Activated naive CD4-positive, alpha-beta T cell treated with anti-CD3 and anti-CD28 coated beads for 36 hours (primary cell): ENCODE data around the gene SNX9. TPM values are rescaled to one million over a fixed set of nuclear protein-coding genes. Genes with fewer than 3 reads are reported as not detected.

Experiments
- CTCF ChIA-PET: fragments of 350-600 bp; sonication (Branson Sonifier 250); formaldehyde crosslinking; loops from one replicate; lab custom pipeline; 2021; ENCODE audit warnings: antibody characterized with exemption; lab: Charles Lee
- DNase-seq: peaks from one replicate; pipeline ENCODE4 v3.0.0-alpha.2; 2020
- H3K27ac Mint-ChIP-seq: one replicate; pipeline ENCODE4 v1.8.0; 2021; ENCODE audit warnings: mild to moderate bottlenecking, mixed read lengths
- H3K27me3 Mint-ChIP-seq: one replicate; pipeline ENCODE4 v1.8.0; 2021; ENCODE audit warnings: low read depth, mixed read lengths
- H3K36me3 Mint-ChIP-seq: one replicate; pipeline ENCODE4 v1.8.0; 2021; ENCODE audit warnings: low read depth, mixed read lengths
- H3K4me1 Mint-ChIP-seq: one replicate; pipeline ENCODE4 v1.8.0; 2021; ENCODE audit warnings: low read depth, mixed read lengths
- H3K4me3 Mint-ChIP-seq: one replicate; pipeline ENCODE4 v1.8.0; 2021; ENCODE audit warnings: mild to moderate bottlenecking, moderate library complexity, mixed read lengths
- H3K9me3 Mint-ChIP-seq: one replicate; pipeline ENCODE4 v1.8.0; 2021; ENCODE audit warnings: mixed read lengths
- intact Hi-C: fragments of 100-400 bp; cut with micrococcal nuclease; formaldehyde crosslinking; loops from one replicate; pipeline ENCODE4 v1.15.1; 2023
- total RNA-seq, 2 experiments: library from RNA; stranded (reverse); gene quantifications; one replicate each; pipeline ENCODE4 v1.2.3, GENCODE V29; 2021

The SNX9 gene
- total RNA-seq, 2 experiments from 2014 or later: 34.3 to 34.6 TPM

DNA sequence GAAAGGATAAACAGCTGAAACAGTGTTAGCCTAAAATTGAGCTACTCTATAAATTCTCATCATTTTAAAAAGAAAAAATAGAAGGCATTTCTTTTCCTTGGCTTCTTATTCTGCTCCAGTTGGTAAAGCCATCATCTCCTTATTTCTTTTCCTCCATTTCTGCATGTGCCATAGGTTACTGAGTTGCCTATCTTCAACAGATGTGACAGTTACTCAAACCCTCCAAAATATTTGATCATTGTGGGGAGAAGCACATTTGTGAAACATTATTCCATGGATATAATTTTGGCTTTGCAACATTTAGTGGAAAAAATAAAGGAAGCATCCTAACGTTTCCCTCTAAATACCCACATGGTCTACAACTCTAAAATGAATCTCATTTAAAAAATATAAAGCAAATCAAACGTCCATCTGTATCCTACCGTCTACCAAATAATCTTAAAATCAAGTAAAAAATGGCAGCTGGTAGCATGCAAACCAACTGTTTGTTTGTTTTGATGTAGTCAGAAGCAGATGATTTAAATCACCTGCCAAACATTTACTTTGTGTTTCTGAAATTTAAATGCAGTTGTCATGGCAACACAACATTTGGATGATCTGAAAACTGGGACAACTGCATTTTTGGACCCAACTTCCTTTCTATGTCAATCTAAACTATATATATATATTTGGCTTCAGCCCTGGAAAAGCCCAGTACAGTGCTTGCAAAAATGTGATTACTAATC is 16.8 kb upstream of the SNX9 start:
- H3K4me3 Mint-ChIP-seq: no peak overlapping the region
- intact Hi-C loops: no loop called here

DNA sequence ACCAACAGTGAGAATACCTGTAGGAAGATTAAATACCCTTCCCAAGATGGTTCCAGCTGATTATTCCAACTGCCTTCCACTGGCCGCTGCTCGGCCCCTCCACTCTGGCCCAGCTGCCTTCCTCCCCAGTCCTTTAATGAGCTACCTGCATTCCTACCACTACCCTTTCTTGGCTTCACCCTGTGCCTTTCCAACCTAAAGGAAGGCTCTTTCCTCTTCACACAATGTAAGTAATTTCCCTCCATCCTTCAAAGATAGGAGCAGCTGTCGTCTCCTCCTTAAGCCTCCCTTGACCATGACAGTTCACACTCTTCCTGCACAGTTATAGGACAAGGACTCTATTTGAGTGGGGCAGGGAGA is 16.2 kb upstream of the SNX9 start:
- CTCF ChIA-PET: interaction anchor here (0.6 to 2.7 kb wide), 2 partner anchors 27 to 67 kb away, joined by 6 to 11 read pairs; no protein-coding TSS in a partner anchor
- Mint-ChIP-seq H3K27me3 (no peaks in the 10 kb centered on the region), H3K4me3 (no peak overlapping the region), H3K9me3 (peaks cover 13% of the 10 kb centered on the region), H3K36me3 (peaks cover 2% of the 10 kb centered on the region), H3K4me1 (peaks cover 32% of the 10 kb centered on the region), H3K27ac (peak overlapping the region; percentile 10)
- DNase-seq: no peak
- intact Hi-C loops: no loop called here

More for the DNA sequence above, 16.8 kb upstream of the SNX9 start:
- Mint-ChIP-seq H3K36me3 (peaks cover 2% of the 10 kb centered on the region), H3K27ac (no peak overlapping the region), H3K27me3 (no peaks in the 10 kb centered on the region), H3K9me3 (peaks cover 13% of the 10 kb centered on the region), H3K4me1 (peaks cover 36% of the 10 kb centered on the region)
- DNase-seq: no peak
- CTCF ChIA-PET: interaction anchor here (1.6 kb wide), 1 partner anchor 50 kb away, joined by 9 read pairs; no protein-coding TSS in a partner anchor

DNA sequence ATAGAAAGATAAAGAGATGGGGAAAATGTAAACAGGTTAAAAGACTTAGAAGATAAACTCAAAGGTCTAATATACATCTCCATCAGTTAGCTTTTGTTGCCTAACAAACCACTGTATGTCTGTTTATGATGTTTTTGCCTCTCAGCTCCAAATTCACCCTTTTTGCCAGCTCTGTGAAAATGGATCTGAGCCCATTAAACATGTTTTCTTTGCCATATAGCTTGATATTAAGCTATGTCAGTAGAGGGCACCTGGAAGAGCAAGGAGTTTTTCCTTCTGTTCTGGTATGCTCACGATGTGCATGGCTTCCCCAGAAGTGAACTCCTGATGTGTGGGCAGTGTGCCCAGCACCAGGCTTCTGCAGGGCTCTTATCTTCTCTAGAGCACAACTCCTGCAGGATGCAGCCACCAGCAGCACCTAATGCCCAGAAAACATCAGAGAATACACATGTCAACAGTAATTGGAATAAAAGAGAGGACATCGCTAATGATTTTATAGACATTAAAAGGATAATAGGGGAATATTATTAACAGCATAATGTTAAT is 14.6 kb upstream of the SNX9 start:
- intact Hi-C loops: no loop called here
- Mint-ChIP-seq H3K4me1 (peaks cover 37% of the 10 kb centered on the region), H3K9me3 (peaks cover 13% of the 10 kb centered on the region), H3K27me3 (no peaks in the 10 kb centered on the region), H3K27ac (no peak overlapping the region), H3K36me3 (peaks cover 2% of the 10 kb centered on the region), H3K4me3 (no peak overlapping the region)
- no peak for DNase-seq
- CTCF ChIA-PET: interaction anchor here (0.6 to 2.7 kb wide), 6 partner anchors 37 to 1151 kb away, joined by 3 to 11 read pairs (median 4); no protein-coding TSS in a partner anchor

DNA sequence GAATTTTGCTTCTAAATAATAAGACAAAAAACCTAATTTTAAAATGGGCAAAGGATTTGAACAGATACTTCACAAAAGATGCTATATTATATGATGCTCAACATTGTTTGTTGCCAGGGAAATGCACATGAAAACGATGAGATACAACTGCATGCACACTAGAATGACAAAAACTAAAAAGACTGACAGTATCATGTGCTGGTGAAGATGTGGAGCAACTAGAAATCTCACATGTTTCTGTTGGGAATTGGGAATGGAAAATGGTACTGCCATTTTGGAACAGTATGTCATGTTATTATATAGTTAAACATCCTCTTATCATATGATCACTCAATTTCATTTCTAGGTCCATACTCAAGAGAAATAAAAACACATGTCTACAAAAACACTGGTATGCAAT is 13.4 kb upstream of the SNX9 start:
- H3K27ac Mint-ChIP-seq: no peak overlapping the region
- peaks cover 37% of the 10 kb centered on the region for H3K4me1 Mint-ChIP-seq
- CTCF ChIA-PET: interaction anchor here (2.7 kb wide), 1 partner anchor 64 kb away, joined by 11 read pairs; no protein-coding TSS in a partner anchor
- DNase-seq: no peak
- H3K36me3 Mint-ChIP-seq: peaks cover 2% of the 10 kb centered on the region
- no peaks in the 10 kb centered on the region for H3K27me3 Mint-ChIP-seq
- intact Hi-C loops: no loop called here
- no peak overlapping the region for H3K4me3 Mint-ChIP-seq
- peaks cover 13% of the 10 kb centered on the region for H3K9me3 Mint-ChIP-seq

DNA sequence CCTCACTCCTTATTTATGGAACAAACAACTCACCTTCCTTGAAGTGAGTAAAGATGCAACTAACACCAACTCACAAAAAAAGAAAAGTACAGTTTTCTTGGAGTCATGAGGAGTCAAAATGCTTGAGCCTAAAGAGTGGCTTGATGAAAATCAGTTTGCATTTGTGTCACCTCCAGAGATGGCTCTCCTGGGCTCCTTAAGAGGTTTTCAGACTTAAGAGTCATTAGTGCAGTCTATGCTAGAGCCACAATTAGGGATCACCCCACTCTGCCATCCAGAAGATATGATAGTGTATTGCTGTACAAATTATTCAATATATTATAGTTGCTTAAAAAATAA is 11.9 kb upstream of the SNX9 start:
- peaks cover 13% of the 10 kb centered on the region for H3K9me3 Mint-ChIP-seq
- DNase-seq: no peak
- no peaks in the 10 kb centered on the region for H3K27me3 Mint-ChIP-seq
- H3K4me1 Mint-ChIP-seq: peaks cover 42% of the 10 kb centered on the region
- H3K4me3 Mint-ChIP-seq: no peak overlapping the region
- intact Hi-C loops: no loop called here
- peaks cover 2% of the 10 kb centered on the region for H3K36me3 Mint-ChIP-seq
- CTCF ChIA-PET: no interaction called here
- H3K27ac Mint-ChIP-seq: no peak overlapping the region

DNA sequence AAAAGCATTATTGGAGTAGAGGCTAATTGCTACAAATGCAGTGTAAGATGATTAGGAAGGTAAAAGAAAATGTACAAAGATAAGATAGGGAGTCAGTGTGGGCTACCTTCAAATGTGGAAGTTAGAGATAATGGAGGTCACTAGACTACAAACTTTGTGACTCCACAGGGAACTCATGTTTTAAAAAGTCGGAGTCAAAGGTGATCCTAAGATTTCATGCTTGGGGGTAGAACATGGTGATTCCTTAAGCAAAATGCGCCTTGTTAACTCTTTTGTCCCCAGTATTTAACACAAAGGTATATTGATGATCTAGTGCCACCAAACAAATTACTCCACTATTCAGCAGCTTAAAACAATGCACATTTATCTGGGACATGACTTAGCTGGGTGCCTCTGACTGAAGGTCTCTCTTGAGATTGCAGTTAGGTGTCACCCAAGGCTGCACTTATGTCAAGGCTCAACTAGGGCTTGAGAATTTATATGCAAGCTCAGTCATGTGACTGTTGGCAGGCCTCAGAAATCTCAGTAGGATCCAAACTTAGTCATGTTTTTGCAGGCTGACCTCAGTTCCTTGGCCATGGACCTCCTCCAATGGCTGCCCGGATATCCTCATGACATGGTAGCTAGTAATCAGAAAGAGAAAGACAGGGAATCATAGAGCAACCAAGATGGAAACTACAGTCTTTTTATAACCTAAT is 11.4 kb upstream of the SNX9 start:
- Mint-ChIP-seq H3K4me3 (no peak overlapping the region), H3K4me1 (peaks cover 45% of the 10 kb centered on the region), H3K9me3 (peaks cover 13% of the 10 kb centered on the region), H3K27ac (no peak overlapping the region), H3K27me3 (no peaks in the 10 kb centered on the region), H3K36me3 (peaks cover 2% of the 10 kb centered on the region)
- DNase-seq: no peak
- CTCF ChIA-PET: no interaction called here
- intact Hi-C loops: no loop called here

DNA sequence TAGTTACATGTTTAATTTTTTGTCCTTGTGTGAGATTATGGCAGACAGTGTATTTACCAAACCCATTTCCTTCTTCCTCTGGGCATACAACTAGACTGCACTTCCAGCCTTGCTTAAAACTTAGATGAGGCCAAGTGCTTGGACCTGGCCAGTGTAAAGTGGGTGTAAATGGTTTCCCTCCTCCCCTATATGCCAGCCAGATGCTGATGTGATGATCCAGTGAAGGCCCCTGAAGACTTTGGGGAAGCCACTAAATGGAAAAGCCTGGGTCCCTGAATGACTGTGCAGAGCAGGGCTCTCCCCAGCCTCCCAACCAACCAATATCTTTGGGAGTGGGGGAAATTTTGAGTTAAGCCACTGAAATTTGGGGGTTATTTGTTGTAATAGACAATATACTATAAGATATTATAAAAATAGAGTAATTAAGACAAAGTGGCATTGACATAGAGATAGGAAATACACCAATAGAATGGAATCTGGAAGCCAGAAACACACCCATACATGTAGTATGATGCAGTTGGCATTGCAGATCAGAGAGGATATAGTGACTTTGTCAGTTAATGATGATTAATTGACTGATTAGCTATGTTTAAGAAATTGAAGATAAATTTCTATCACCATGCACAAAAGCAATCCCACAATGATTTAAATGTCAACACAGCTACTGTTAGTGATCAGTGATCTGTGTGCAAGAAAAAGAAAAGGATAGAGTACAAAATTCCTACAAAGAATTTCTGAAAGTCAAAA is 10.4 kb upstream of the SNX9 start:
- H3K4me1 Mint-ChIP-seq: peaks cover 48% of the 10 kb centered on the region
- peaks cover 10% of the 10 kb centered on the region for H3K9me3 Mint-ChIP-seq
- no peak for DNase-seq
- no peak overlapping the region for H3K4me3 Mint-ChIP-seq
- peaks cover 2% of the 10 kb centered on the region for H3K36me3 Mint-ChIP-seq
- CTCF ChIA-PET: interaction anchor here (0.9 kb wide), 1 partner anchor 56 kb away, joined by 4 read pairs; no protein-coding TSS in a partner anchor
- no peaks in the 10 kb centered on the region for H3K27me3 Mint-ChIP-seq
- H3K27ac Mint-ChIP-seq: no peak overlapping the region
- intact Hi-C loops: no loop called here

DNA sequence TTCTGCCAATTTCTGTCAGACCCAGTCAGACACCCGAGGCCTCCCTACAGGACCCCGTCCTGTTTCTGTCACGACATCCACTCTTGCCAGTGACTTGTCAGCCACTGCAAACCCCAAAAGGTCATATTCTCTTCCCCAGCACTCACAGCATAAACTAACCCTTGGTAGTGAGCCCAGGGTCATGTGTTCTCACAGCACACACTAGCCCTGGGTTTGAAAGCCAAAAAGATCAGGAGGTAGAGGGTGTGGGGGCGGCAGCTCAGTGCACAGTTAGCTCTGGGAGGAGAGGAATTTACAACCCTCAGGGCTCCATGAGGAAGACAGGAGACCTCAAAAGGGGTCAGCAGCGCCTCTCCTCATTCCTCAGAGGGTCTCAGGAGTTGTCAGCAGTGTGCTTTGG is 9.9 kb upstream of the SNX9 start:
- CTCF ChIA-PET: interaction anchor here (0.9 kb wide), 1 partner anchor 56 kb away, joined by 4 read pairs; no protein-coding TSS in a partner anchor

DNA sequence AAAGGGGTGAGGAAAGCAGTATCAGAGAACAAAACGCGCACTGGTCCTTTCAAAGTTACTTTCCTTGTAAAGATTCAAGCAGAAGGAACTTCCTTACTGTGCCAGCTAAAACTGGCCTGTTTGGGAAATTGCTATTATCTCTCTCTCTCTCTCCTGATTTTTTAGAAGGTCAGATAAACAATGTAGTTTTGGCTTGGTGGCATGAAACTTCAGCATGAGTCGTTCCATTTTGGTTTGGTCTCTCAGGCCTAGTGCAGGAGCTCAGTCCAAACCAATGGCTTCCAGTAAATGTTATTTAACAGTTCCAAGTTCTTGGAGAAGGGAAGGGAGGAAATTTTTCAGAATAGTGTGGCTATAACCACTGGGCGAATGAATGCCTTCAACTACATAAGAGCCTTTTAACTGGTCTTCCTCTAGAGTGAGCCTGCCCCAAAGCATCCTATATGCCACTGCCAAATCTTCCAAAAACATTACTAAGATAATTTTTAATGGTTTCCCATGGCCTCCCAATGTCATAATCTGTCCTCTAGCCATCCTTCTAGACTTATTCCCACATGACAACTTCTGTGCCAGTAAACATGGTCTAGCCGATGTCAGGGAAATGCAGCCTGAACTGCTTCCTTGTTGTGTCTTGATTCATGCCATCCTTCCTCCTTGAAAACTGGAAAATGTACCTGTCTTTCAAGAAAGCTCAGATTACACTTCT is 9.1 kb upstream of the SNX9 start:
- H3K27me3 Mint-ChIP-seq: no peaks in the 10 kb centered on the region
- peaks cover 55% of the 10 kb centered on the region for H3K4me1 Mint-ChIP-seq
- no peak for DNase-seq
- intact Hi-C loops: no loop called here
- H3K9me3 Mint-ChIP-seq: peaks cover 4% of the 10 kb centered on the region
- no peak overlapping the region for H3K4me3 Mint-ChIP-seq
- peak overlapping the region; percentile 37 for H3K27ac Mint-ChIP-seq
- CTCF ChIA-PET: interaction anchor here (0.9 kb wide), 1 partner anchor 57 kb away, joined by 4 read pairs; no protein-coding TSS in a partner anchor
- no peaks in the 10 kb centered on the region for H3K36me3 Mint-ChIP-seq

More for the DNA sequence above, 9.9 kb upstream of the SNX9 start:
- intact Hi-C loops: no loop called here
- H3K4me1 Mint-ChIP-seq: peaks cover 50% of the 10 kb centered on the region
- no peaks in the 10 kb centered on the region for H3K27me3 Mint-ChIP-seq
- H3K4me3 Mint-ChIP-seq: no peak overlapping the region
- H3K36me3 Mint-ChIP-seq: peaks cover 2% of the 10 kb centered on the region
- no peak overlapping the region for H3K27ac Mint-ChIP-seq
- no peak for DNase-seq
- peaks cover 9% of the 10 kb centered on the region for H3K9me3 Mint-ChIP-seq

DNA sequence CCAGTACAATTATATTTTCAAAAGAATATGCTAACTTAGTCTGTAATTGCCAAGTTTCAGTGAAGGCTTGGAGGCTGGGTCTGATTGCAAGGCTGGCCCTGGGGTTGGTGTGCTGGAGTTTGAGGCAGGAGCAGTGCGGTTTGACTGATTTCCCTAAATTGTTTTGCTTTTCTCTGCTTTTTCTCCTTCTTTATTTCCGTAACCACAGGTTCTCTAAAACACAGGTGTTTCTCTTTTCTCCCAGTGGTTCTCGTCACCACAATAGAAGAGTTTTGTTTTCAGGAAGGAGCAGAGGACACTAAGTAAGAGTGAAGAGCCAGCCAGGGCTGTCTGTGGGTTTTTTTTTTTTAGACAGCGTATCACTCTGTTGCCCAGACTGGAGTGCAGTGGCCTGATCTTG is 8.2 kb upstream of the SNX9 start:
- no peak overlapping the region for H3K4me3 Mint-ChIP-seq
- peak; percentile 42 for DNase-seq
- CTCF ChIA-PET: interaction anchor here (1.0 to 1.3 kb wide), 2 partner anchors 17 to 77 kb away, joined by 3 read pairs; no protein-coding TSS in a partner anchor
- H3K36me3 Mint-ChIP-seq: no peaks in the 10 kb centered on the region
- H3K27ac Mint-ChIP-seq: peak overlapping the region; percentile 43
- intact Hi-C loops: loop anchor here (1.0 kb wide), 1 partner anchor 15 kb away; no protein-coding TSS in a partner anchor
- peaks cover 59% of the 10 kb centered on the region for H3K4me1 Mint-ChIP-seq
- no peaks in the 10 kb centered on the region for H3K27me3 Mint-ChIP-seq
- no peaks in the 10 kb centered on the region for H3K9me3 Mint-ChIP-seq

DNA sequence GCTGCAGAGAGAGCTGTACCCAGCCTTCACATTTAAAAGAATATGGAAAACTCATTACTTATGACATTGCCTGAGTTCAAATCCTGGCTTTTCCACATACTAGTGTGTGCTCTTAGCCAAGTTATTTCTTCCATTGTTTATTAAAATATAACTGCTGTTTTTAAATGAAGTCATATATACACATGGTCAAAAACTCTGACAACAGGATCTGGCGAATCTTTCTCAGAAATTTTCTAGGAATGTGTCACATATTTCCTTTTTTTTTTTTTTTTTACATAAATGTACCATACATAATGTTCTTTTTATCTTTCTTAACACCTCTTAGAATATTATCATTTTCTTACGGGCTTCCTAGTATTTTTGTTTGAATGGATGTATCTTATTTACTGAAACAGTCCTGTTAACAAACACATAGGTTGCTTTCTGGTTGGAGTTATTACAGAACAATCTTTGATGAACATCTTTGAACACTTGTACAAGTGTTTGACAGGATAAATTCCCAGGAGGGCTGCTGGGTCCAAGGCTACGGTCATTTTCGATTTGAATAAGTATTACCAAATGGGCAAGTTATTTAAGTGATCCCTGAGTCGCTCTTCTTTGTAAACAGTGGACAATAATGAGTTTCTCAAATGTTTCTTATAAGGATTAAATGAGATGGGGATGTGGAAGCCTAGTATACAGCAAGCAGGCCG is 1.6 kb upstream of the SNX9 start:
- CTCF ChIA-PET: interaction anchor here (0.7 to 1.0 kb wide), 2 partner anchors 65 to 659 kb away, joined by 3 read pairs; no protein-coding TSS in a partner anchor
- peak overlapping the region; percentile 67 for H3K4me3 Mint-ChIP-seq

More for the DNA sequence above, 1.6 kb upstream of the SNX9 start:
- peaks cover 20% of the 10 kb centered on the region for H3K36me3 Mint-ChIP-seq
- peak overlapping the region; percentile 82 for H3K27ac Mint-ChIP-seq
- intact Hi-C loops: no loop called here
- DNase-seq: no peak
- peaks cover 4% of the 10 kb centered on the region for H3K27me3 Mint-ChIP-seq
- H3K4me1 Mint-ChIP-seq: peaks cover 44% of the 10 kb centered on the region
- H3K9me3 Mint-ChIP-seq: no peaks in the 10 kb centered on the region
